PC-9 (cell line): Measurements from ENCODE around the gene RTEL1. TPM values are rescaled to one million over a fixed set of nuclear protein-coding genes. Genes with fewer than 3 reads are reported as not detected.
A peak's percentile ranks its signal among the peaks of the same experiment; 100 is the strongest.
"Not testable (repeated sequence)": the region's sequence is repeated elsewhere in the genome, so short reads cannot be mapped to it uniquely, and the experiment has no call there.

Experiments used
- BruUV-seq: library from RNA; stranded (reverse); fragments of 400-500 nt; replicated peaks from 2 replicates; lab custom pipeline; 2021; lab: Mats Ljungman, UMichigan
- CTCF ChIA-PET: fragments of 300-600 bp; sonication (Branson Sonifier 250); formaldehyde crosslinking; loops from one replicate; lab custom pipeline; 2022; ENCODE audit warnings: antibody characterized with exemption; lab: Charles Lee
- POLR2A ChIA-PET: fragments of 300-600 bp; sonication (Branson Sonifier 250); formaldehyde crosslinking; loops from one replicate; lab custom pipeline; 2022; ENCODE audit warnings: antibody characterized with exemption; ENCODE audit not compliant: unreplicated experiment; lab: Charles Lee
- DNase-seq, 2 experiments: peaks; one replicate each; pipeline versions ENCODE4 v3.0.0 to v3.0.0-alpha.2; 2015 to 2022; ENCODE audit warnings: mixed read lengths in 1 of 2
- H2AFZ ChIP-seq: fragments of 200-600 bp; sonication (generic); 2 replicates; pipeline ENCODE4 v1.8.1; 2017; ENCODE audit warnings: antibody characterized with exemption
- H3F3A ChIP-seq: fragments of 200-600 bp; sonication (generic); 2 replicates; pipeline ENCODE4 v1.8.1; 2017; ENCODE audit warnings: antibody characterized with exemption, mild to moderate bottlenecking, low read depth; ENCODE audit not compliant: insufficient read depth
- H3K27ac ChIP-seq: fragments of 200-600 bp; sonication (generic); 2 replicates; pipeline ENCODE4 v1.6.1; 2016; ENCODE audit warnings: mixed run types
- H3K27me3 ChIP-seq: fragments of 200-600 bp; sonication (generic); 2 replicates; pipeline ENCODE4 v1.6.1; 2016; ENCODE audit warnings: low read depth, mixed run types; ENCODE audit not compliant: insufficient read depth
- H3K36me3 ChIP-seq: fragments of 200-600 bp; sonication (generic); 2 replicates; pipeline ENCODE4 v1.6.1; 2016; ENCODE audit warnings: low read depth, mixed run types
- H3K4me1 ChIP-seq: fragments of 200-600 bp; sonication (generic); replicated peaks from 2 replicates; pipeline ENCODE4 v1.6.1; 2016; ENCODE audit warnings: mixed run types; ENCODE audit not compliant: insufficient read depth
- H3K4me2 ChIP-seq: fragments of 200-600 bp; sonication (generic); 2 replicates; pipeline ENCODE4 v1.6.1; 2017; ENCODE audit warnings: mixed run types
- H3K4me3 ChIP-seq: fragments of 200-600 bp; sonication (generic); 2 replicates; pipeline ENCODE4 v1.6.1; 2016; ENCODE audit warnings: mixed run types
- H3K79me2 ChIP-seq: fragments of 200-600 bp; sonication (generic); 2 replicates; pipeline ENCODE4 v1.6.1; 2017; ENCODE audit warnings: low read depth, mixed run types
- H3K9me2 ChIP-seq: fragments of 200-600 bp; sonication (generic); 2 replicates; pipeline ENCODE4 v1.8.1; 2017; ENCODE audit warnings: mild to moderate bottlenecking; ENCODE audit not compliant: insufficient read depth
- H3K9me3 ChIP-seq: fragments of 200-600 bp; sonication (generic); 2 replicates; pipeline ENCODE4 v1.8.1; 2016; ENCODE audit warnings: low read depth; ENCODE audit not compliant: insufficient read depth
- H4K20me1 ChIP-seq: fragments of 200-600 bp; sonication (generic); 2 replicates; pipeline ENCODE4 v1.8.1; 2017; ENCODE audit not compliant: insufficient read depth
- EZH2 ChIP-seq: fragments of 200-600 bp; sonication (generic); IDR thresholded peaks from 2 replicates; pipeline ENCODE4 v1.8.0; 2017; ENCODE audit warnings: antibody characterized with exemption, low read depth
- intact Hi-C: fragments of 100-400 bp; cut with micrococcal nuclease; formaldehyde crosslinking; loops from one replicate; pipeline ENCODE4 v1.10.0; 2022; ENCODE audit not compliant: unreplicated experiment
- total RNA-seq: library from RNA; stranded (reverse); gene quantifications from 2 replicates; pipeline ENCODE4 v1.2.3, GENCODE V29; 2021
- TF ChIP-seq, protein P1 (sequence below): fragments of 200-600 bp; sonication (generic); conservative IDR thresholded peaks from 2 replicates; pipeline ENCODE4 v1.6.1; 2017; ENCODE audit warnings: mixed run types, antibody characterized with exemption, mild to moderate bottlenecking, moderate library complexity

RTEL1 gene
- total RNA-seq, 1 experiment from 2014 or later = 36.0 TPM

GRCh38 chr20:63648190-63648589 is 9.9 kb upstream of the RTEL1 start:
- Histone ChIP-seq H3K27ac (no peak overlapping the region), H3K9me3 (no peaks in the 10 kb centered on the region), H3K4me1 (peaks cover under 1% of the 10 kb centered on the region; the same call in 1 of the 2 replicates), H3K9me2 (no peaks in the 10 kb centered on the region), H3K27me3 (no peaks in the 10 kb centered on the region), H3K4me3 (no peak overlapping the region), H3K4me2 (no peak overlapping the region), H2AFZ (no peak overlapping the region), H3K36me3 (no peaks in the 10 kb centered on the region), H3F3A (peaks cover 29% of the 10 kb centered on the region), H3K79me2 (no peaks in the 10 kb centered on the region), H4K20me1 (no peaks in the 10 kb centered on the region)
- BruUV-seq = no TSS peak
- ChIA-PET CTCF (no interaction called here), POLR2A (no interaction called here)
- no peak for DNase-seq
- intact Hi-C loops = no loop called here
- TF ChIP-seq EZH2 = no peak
- TF ChIP-seq, protein P1, sequence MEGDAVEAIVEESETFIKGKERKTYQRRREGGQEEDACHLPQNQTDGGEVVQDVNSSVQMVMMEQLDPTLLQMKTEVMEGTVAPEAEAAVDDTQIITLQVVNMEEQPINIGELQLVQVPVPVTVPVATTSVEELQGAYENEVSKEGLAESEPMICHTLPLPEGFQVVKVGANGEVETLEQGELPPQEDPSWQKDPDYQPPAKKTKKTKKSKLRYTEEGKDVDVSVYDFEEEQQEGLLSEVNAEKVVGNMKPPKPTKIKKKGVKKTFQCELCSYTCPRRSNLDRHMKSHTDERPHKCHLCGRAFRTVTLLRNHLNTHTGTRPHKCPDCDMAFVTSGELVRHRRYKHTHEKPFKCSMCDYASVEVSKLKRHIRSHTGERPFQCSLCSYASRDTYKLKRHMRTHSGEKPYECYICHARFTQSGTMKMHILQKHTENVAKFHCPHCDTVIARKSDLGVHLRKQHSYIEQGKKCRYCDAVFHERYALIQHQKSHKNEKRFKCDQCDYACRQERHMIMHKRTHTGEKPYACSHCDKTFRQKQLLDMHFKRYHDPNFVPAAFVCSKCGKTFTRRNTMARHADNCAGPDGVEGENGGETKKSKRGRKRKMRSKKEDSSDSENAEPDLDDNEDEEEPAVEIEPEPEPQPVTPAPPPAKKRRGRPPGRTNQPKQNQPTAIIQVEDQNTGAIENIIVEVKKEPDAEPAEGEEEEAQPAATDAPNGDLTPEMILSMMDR = no peak

DNA sequence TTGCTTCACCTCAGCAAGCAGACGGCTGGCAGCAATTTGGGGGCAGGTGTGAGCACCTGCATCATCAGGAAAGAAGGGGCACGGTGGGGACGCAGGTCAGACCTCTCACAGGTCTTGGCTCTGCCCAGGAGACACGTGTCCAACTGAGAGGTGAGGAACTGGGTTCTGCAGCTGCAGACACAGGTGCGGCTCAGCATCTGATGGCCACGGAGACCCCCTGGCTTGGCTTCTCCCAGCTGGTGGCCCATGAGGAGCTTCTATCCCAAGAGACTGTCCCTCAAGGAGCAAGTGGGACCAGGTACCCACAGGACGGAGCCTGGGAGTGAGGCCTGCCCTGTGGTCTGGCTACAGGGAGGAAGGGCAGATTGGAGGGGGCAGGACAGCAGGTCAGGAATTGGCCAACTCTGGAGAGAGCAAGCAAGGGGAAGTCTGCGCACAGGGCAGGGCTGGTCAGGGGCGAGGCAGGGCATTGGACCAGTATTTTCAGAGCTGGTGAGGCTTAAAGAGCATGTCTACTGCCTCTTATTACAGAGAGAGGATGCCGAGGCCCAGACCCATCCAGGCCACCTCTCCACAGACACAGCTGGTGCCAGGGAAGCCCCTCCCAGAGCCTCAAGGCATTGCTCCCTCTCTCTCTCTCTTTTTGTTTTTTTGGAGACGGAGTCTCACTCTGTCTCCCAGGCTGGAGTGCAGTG is 9.1 kb upstream of the RTEL1 start:
- no peak for DNase-seq
- H3K4me3 ChIP-seq = no peak overlapping the region
- H3K36me3 ChIP-seq = no peaks in the 10 kb centered on the region
- no peaks in the 10 kb centered on the region; the same call in 1 of the 2 replicates for H3K4me1 ChIP-seq
- H3K27me3 ChIP-seq = no peaks in the 10 kb centered on the region
- no peak overlapping the region for H2AFZ ChIP-seq
- no peak overlapping the region for H3K27ac ChIP-seq
- no TSS peak for BruUV-seq
- no peaks in the 10 kb centered on the region for H3K9me2 ChIP-seq
- no peaks in the 10 kb centered on the region for H4K20me1 ChIP-seq
- H3F3A ChIP-seq = peaks cover 29% of the 10 kb centered on the region
- no peaks in the 10 kb centered on the region for H3K79me2 ChIP-seq
- TF ChIP-seq, protein P1 = no peak
- no peak for TF ChIP-seq EZH2
- CTCF ChIA-PET = no interaction called here
- intact Hi-C loops = no loop called here
- POLR2A ChIA-PET = interaction anchor here (0.6 kb wide), 1 partner anchor 33 kb away, joined by 11 read pairs; no protein-coding TSS in a partner anchor
- H3K4me2 ChIP-seq = no peak overlapping the region
- no peaks in the 10 kb centered on the region for H3K9me3 ChIP-seq

GRCh38 chr20:63650486-63650885 is 7.6 kb upstream of the RTEL1 start:
- H3K4me1 ChIP-seq, DNase-seq, H3K9me3 ChIP-seq, intact Hi-C loops, H3K27ac ChIP-seq, H4K20me1 ChIP-seq, H3K36me3 ChIP-seq, H3K79me2 ChIP-seq, H3K4me3 ChIP-seq, H3K4me2 ChIP-seq, H3K27me3 ChIP-seq, H2AFZ ChIP-seq, H3K9me2 ChIP-seq, POLR2A ChIA-PET, BruUV-seq: not testable (repeated sequence)
- CTCF ChIA-PET = interaction anchor here (0.6 kb wide), 1 partner anchor 73 kb away, joined by 4 read pairs; no protein-coding TSS in a partner anchor
- peaks cover 35% of the 10 kb centered on the region for H3F3A ChIP-seq

DNA sequence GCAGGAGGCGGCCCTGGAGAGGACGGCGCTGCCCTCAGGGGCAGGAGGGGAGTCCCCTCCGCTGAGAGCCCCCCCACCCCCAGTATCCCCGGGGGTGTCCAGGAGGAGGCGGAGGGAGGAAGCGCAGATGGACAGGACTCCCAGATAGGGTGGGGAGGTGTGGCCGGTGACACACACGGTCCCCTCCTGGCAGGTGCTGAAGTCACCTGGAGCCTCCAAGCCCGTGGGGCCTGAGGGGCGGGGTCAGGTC is 6.2 kb upstream of the RTEL1 start:
- intact Hi-C loops = no loop called here
- ChIA-PET POLR2A (no interaction called here), CTCF (interaction anchor here (0.6 kb wide), 1 partner anchor 27 kb away, joined by 5 read pairs; no protein-coding TSS in a partner anchor)
- Histone ChIP-seq H3K4me2 (peak overlapping the region; percentile 72), H3K4me1 (no peaks in the 10 kb centered on the region; the same call in 1 of the 2 replicates), H2AFZ (no peak overlapping the region), H3K79me2 (no peaks in the 10 kb centered on the region), H4K20me1 (no peaks in the 10 kb centered on the region), H3K36me3 (no peaks in the 10 kb centered on the region), H3K9me2 (no peaks in the 10 kb centered on the region), H3K27ac (no peak overlapping the region), H3K4me3 (peak overlapping the region; percentile 42; the same call in 1 of the 2 replicates), H3K27me3 (no peaks in the 10 kb centered on the region), H3F3A (peaks cover 35% of the 10 kb centered on the region), H3K9me3 (no peaks in the 10 kb centered on the region)
- TF ChIP-seq, protein P1 = no peak
- no peak for TF ChIP-seq EZH2
- no TSS peak for BruUV-seq
- peak in 1 of 2 experiments; percentile 16 for DNase-seq
